DMS 273 treated with DMSO at 0.1 percent for 48 hours (cell line): ENCODE measurements around the gene CARS2.
"Not testable (repeated sequence)": the region's sequence is repeated elsewhere in the genome, so short reads cannot be mapped to it uniquely, and the experiment has no call there.

Experiments used
- DNase-seq: peaks from one replicate; lab custom pipeline; 2025; lab: John Stamatoyannopoulos, UW

CARS2 gene

GRCh38 chr13:110706570-110707372 lies 855 bp upstream of the CARS2 start:
- DNase-seq: no peak

GRCh38 chr13:110705356-110705825 lies 525 bp downstream of the CARS2 start:
- no peak for DNase-seq

- no peak for DNase-seq
Observed at GRCh38 chr13:110702591-110703526, 3.1 kb downstream of the CARS2 start.

DNA sequence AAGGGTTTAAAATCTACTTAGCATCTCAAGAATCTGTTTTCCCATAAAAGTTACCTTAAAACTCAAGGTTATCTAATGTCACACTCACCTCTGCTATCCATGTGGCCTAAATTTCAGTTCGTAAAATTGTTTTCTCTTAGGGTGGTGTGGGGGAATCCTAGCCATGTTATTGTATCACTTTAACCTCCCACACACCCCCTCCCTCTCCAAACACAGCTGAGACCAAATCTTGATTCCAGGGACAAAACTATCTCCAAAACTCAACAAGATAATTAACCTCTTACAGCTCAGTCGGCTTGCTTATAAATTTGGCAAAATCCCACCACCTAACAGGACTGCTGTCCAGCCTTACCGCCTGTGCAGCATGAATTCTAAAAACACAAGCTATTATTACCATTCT lies 3.8 kb downstream of the CARS2 start:
- DNase-seq: no peak

DNA sequence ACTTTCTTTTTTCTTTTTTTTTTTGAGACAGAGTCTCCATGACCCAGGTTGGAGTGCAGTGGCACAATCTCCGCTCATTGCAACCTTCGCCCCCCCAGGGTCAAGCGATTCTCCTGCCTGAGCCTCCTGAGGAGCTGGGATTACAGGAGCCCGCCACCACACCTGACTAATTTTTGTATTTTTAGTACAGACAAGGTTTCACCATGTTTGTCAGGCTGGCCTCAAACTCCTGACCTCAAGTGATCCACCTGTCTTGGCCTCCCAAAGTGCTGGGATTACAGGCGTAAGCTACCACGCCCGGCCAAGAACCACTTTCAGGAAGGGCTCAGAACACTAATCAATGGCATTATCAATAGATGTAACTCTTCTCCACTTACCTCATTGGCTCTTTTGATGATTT lies 4.9 kb downstream of the CARS2 start:
- not testable (repeated sequence) for DNase-seq

GRCh38 chr13:110700641-110701040 lies 5.3 kb downstream of the CARS2 start:
- DNase-seq: no peak

DNA sequence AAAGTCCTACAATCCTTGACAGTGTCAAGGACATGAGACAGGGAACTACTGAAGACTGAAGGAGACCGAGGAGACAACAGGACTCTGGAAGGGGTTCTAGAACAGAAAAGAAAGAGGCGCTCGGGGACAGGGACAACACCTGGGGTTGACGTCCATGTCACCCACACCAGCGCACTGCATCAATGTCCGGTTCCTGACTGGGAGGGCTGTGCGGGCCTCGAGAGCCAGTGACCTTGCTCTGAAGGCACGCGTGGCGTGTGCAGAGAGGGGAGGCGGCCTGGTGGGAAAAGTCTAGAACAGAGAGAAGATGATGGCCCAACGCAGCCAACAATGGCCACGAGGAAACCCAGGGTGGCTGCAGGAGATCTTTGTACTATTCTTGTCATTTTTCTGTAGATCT lies 5.7 kb downstream of the CARS2 start:
- DNase-seq: no peak

GRCh38 chr13:110699148-110700145 lies 6.5 kb downstream of the CARS2 start:
- DNase-seq: no peak

- no peak for DNase-seq
Observed at GRCh38 chr13:110698689-110699088, 7.2 kb downstream of the CARS2 start.

- DNase-seq: no peak
Observed at GRCh38 chr13:110697842-110698241, 8.1 kb downstream of the CARS2 start.

- DNase-seq: no peak
Observed at GRCh38 chr13:110696776-110697175, 9.1 kb downstream of the CARS2 start.

DNA sequence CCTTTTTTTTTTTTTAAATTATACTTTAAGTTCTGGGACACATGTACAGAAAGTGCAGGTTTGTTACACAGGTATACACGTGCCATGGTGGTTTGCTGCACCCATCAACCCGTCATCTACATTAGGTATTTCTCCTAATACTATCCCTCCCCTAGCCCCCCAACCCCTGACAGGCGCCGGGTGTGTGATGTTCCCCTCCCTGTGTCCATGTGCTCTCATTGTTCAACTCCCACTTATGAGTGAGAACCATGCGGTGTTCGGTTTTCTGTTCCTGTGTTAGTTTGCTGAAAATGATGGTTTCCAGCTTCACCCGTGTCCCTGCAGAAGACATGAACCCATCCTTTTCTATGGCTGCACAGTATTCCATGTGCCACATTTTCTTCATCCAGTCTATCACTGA lies 10.1 kb downstream of the CARS2 start:
- DNase-seq: not testable (repeated sequence)

DNA sequence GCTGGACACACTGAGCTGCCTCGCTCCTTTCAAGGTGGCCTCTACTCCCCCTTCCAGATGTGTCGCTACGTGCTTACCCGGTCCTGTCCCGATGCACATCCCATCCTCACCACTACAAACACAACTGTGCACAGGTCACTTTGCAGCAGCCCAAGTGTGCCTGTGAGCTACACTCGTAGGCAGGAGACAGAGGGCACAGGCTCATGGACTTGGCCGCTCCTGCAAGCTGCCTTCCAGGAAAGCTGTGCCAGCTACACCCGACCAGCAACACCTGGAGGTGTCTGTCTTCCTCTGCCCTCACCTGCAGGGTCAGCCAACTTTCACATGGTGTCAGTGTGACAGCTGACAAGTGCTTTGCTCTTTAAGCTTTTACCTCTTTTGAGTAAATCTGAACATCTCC lies 15.4 kb downstream of the CARS2 start:
- DNase-seq: no peak

- no peak for DNase-seq
Observed at GRCh38 chr13:110689711-110690110, 16.2 kb downstream of the CARS2 start.

GRCh38 chr13:110689041-110689440 lies 16.9 kb downstream of the CARS2 start:
- DNase-seq: no peak

DNA sequence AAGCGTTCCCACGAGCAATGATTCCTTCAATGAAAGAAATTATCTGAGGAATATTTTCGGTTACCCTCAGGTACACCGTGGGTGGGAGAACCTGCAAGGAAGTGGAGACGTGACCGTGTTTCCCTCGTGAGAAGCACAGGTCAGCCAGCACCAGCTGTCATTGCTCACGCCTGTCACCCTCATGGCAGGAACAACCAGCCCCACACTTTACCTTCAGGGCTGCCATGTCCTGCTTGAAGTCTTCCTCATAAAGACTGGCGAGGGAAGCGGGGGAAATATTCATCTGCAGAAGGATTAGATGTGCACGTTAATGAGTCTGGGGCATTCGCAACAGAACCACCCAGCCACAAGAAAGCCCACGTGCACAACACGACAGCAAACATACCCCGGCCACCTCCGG lies 18.2 kb downstream of the CARS2 start:
- no peak for DNase-seq

GRCh38 chr13:110685305-110686020 lies 20.5 kb downstream of the CARS2 start:
- no peak for DNase-seq

DNA sequence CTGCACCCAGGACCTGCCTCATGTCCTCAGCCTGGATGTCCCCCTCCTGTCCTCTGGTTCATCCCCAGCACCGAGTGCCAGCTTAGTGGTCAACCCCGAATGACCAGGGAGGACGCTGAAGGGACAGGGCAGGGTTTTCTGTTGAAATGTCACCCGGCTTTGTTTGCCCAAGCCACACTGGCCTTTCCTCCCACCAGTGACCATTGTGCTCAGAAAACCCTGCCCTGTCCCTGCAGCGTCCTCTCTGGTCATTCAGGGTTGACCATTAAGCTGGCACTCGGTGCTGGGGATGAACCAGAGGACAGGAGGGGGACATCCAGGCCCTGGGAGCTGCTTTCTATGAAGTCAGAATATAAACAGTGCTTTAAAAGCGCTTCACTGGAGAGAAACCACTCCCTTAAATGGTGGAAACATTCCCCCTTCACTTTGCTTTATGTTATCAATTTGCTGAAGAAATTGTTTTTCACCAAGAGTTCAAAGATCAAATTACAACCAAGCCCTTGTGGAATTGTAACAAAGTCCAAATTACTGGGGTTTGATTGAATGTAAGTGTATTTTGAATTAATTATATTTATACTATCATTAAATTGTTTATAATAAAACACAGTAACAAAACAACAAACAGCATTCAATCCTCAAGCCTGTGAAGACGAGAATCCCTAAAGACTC lies 21.4 kb downstream of the CARS2 start:
- DNase-seq: no peak

GRCh38 chr13:110683921-110684320 lies 22.0 kb downstream of the CARS2 start:
- no peak for DNase-seq

DNA sequence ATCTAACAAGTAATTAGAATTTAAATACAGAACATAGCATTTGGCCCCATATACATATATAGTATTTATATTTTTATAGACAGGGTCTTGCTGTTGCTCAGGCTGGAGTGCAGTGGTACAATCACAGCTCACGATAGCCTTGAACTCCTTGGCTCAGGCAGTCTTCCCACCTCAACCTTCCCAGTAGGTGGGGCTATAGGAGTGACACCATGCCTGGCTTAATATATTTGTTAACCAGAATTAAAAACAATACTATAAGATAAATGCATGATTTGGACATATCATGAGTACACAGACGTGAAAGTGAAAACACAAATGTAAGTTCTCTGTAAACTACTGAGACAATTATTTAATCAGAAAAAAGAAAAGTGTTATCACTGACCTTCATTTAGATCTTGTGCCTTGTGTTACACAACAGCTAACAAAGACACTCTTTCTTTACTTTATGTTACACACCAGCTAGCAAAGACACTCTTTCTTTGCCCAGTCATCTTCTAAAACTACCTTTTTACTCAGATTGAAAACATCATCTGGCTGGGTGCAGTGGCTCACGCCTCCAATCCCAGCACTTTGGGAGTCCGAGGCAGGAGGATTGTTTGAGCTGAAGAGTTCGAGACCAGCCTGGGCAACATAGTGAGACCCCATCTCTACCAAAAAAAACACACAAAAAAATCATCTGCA lies 22.6 kb downstream of the CARS2 start:
- no peak for DNase-seq
